NCI-H2196 (cell line): ENCODE results near the gene PLXNA4.

Experiments
- DNase-seq: peaks from one replicate; lab custom pipeline; 2025; ENCODE audit not compliant: unreplicated experiment; lab: John Stamatoyannopoulos, UW

Gene PLXNA4

GRCh38 chr7:132565885-132566284, 10.4 kb downstream of the PLXNA4 start:
- no peak for DNase-seq

- DNase-seq = no peak
Measured at GRCh38 chr7:132565441-132565840, 10.8 kb downstream of the PLXNA4 start.

- no peak for DNase-seq
Measured at GRCh38 chr7:132564849-132565248, 11.4 kb downstream of the PLXNA4 start.

GRCh38 chr7:132564090-132564489, 12.2 kb downstream of the PLXNA4 start:
- DNase-seq = no peak

GRCh38 chr7:132562690-132563089, 13.6 kb downstream of the PLXNA4 start:
- no peak for DNase-seq

- DNase-seq = no peak
Measured at GRCh38 chr7:132561763-132562162, 14.5 kb downstream of the PLXNA4 start.

- no peak for DNase-seq
Measured at GRCh38 chr7:132560825-132561529, 15.3 kb downstream of the PLXNA4 start.

- no peak for DNase-seq
Measured at GRCh38 chr7:132560105-132560504, 16.2 kb downstream of the PLXNA4 start.

- DNase-seq = no peak
Measured at GRCh38 chr7:132558815-132559214, 17.5 kb downstream of the PLXNA4 start.

- no peak for DNase-seq
Measured at GRCh38 chr7:132557489-132558044, 18.7 kb downstream of the PLXNA4 start.

- DNase-seq = no peak
Measured at GRCh38 chr7:132554446-132554845, 21.8 kb downstream of the PLXNA4 start.

GRCh38 chr7:132553031-132553430, 23.2 kb downstream of the PLXNA4 start:
- no peak for DNase-seq

GRCh38 chr7:132551886-132552285, 24.4 kb downstream of the PLXNA4 start:
- DNase-seq = no peak

GRCh38 chr7:132551439-132551838, 24.8 kb downstream of the PLXNA4 start:
- DNase-seq = no peak

- no peak for DNase-seq
Measured at GRCh38 chr7:132548489-132549078, 27.7 kb downstream of the PLXNA4 start.

- DNase-seq = no peak
Measured at GRCh38 chr7:132547821-132548220, 28.4 kb downstream of the PLXNA4 start.

- no peak for DNase-seq
Measured at GRCh38 chr7:132546366-132547127, 29.7 kb downstream of the PLXNA4 start.

GRCh38 chr7:132545756-132546155, 30.5 kb downstream of the PLXNA4 start:
- no peak for DNase-seq

- DNase-seq = no peak
Measured at GRCh38 chr7:132544999-132545398, 31.3 kb downstream of the PLXNA4 start.

GRCh38 chr7:132544025-132544424, 32.2 kb downstream of the PLXNA4 start:
- DNase-seq = no peak

- DNase-seq = no peak
Measured at GRCh38 chr7:132542895-132543294, 33.4 kb downstream of the PLXNA4 start.

- DNase-seq = no peak
Measured at GRCh38 chr7:132541656-132542055, 34.6 kb downstream of the PLXNA4 start.
